Tibial nerve (tissue), 3 donors: ENCODE data around the gene ITGA2.

ENCODE experiments used
- POLR2A ChIP-seq, 2 donors: fragments of 450-650 bp; IDR thresholded peaks; one replicate each; pipeline ENCODE4 v1.6.1; 2017; ENCODE audit warnings: antibody characterized with exemption in 2 of 2, mild to moderate bottlenecking in 2 of 2, moderate library complexity in 2 of 2
- TF ChIP-seq, protein P1 (sequence below), 5 experiments: fragments of 200-600 bp in 3 of 5; fragments of 450-650 bp in 2 of 5; sonication (generic) in 3 of 5; IDR thresholded peaks; one replicate each; pipeline ENCODE4 v1.5.1; 2016 to 2019; ENCODE audit warnings: antibody characterized with exemption in 5 of 5, mild to moderate bottlenecking in 3 of 5, moderate library complexity in 2 of 5

GRCh38 chr5:53053364-53053763 lies 64.2 kb downstream of the ITGA2 start:
- no peak for TF ChIP-seq POLR2A (IDR thresholded peaks at IDR 0.05)
- TF ChIP-seq, protein P1, sequence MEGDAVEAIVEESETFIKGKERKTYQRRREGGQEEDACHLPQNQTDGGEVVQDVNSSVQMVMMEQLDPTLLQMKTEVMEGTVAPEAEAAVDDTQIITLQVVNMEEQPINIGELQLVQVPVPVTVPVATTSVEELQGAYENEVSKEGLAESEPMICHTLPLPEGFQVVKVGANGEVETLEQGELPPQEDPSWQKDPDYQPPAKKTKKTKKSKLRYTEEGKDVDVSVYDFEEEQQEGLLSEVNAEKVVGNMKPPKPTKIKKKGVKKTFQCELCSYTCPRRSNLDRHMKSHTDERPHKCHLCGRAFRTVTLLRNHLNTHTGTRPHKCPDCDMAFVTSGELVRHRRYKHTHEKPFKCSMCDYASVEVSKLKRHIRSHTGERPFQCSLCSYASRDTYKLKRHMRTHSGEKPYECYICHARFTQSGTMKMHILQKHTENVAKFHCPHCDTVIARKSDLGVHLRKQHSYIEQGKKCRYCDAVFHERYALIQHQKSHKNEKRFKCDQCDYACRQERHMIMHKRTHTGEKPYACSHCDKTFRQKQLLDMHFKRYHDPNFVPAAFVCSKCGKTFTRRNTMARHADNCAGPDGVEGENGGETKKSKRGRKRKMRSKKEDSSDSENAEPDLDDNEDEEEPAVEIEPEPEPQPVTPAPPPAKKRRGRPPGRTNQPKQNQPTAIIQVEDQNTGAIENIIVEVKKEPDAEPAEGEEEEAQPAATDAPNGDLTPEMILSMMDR (IDR thresholded peaks at IDR 0.05) = no peak
